HepG2 (cell line): ENCODE results near the gene CIB1. TPM values are rescaled to one million over a fixed set of nuclear protein-coding genes. Genes with fewer than 3 reads are reported as not detected.

Source experiments
- ARNT ChIP-seq: fragments of 450-650 bp; IDR thresholded peaks from 2 replicates; pipeline ENCODE4 v1.6.1; 2017
- BCL6 ChIP-seq: IDR thresholded peaks from 2 replicates; pipeline ENCODE4 v1.6.1; 2016; ENCODE audit warnings: missing genetic modification reagents, missing compliant biosample characterization
- CHD2 ChIP-seq: IDR thresholded peaks from 2 replicates; pipeline ENCODE4 v1.6.1; 2011; ENCODE audit warnings: low read depth, low read length, improper control_type of control experiment
- DR1 ChIP-seq: sonication (generic); formaldehyde crosslinking; IDR thresholded peaks from 2 replicates; pipeline ENCODE4 v1.8.0; 2021; ENCODE audit warnings: mild to moderate bottlenecking, missing genetic modification reagents, inconsistent platforms
- IKZF5 ChIP-seq: IDR thresholded peaks from 2 replicates; pipeline ENCODE4 v1.6.1; 2018; ENCODE audit warnings: missing genetic modification reagents, mild to moderate bottlenecking, missing compliant biosample characterization
- KLF6 ChIP-seq: IDR thresholded peaks from 2 replicates; pipeline ENCODE4 v1.8.0; 2016; ENCODE audit warnings: missing biosample characterization, missing genetic modification reagents
- KMT2A ChIP-seq: sonication (generic); formaldehyde crosslinking; IDR thresholded peaks from 2 replicates; pipeline ENCODE4 v1.4.0; 2020; ENCODE audit warnings: missing genetic modification reagents
- NFIB ChIP-seq: sonication (generic); formaldehyde crosslinking; IDR thresholded peaks from 2 replicates; pipeline ENCODE4 v1.9.0; 2021; ENCODE audit warnings: missing genetic modification reagents, mild to moderate bottlenecking, borderline replicate concordance
- SMAD9 ChIP-seq: sonication (generic); formaldehyde crosslinking; IDR thresholded peaks from 2 replicates; pipeline ENCODE4 v1.5.1; 2020; ENCODE audit warnings: mild to moderate bottlenecking, missing genetic modification reagents
- ZBTB7B ChIP-seq: sonication (generic); formaldehyde crosslinking; IDR thresholded peaks from 2 replicates; pipeline ENCODE4 v1.4.0; 2020; ENCODE audit warnings: missing genetic modification reagents
- ZFP37 ChIP-seq: sonication (generic); formaldehyde crosslinking; IDR thresholded peaks from 2 replicates; pipeline ENCODE4 v1.4.0; 2020; ENCODE audit warnings: missing genetic modification reagents, borderline replicate concordance
- ZNF12 ChIP-seq: sonication (generic); formaldehyde crosslinking; IDR thresholded peaks from 2 replicates; pipeline ENCODE4 v1.5.0; 2020; ENCODE audit warnings: missing genetic modification reagents
- ZNF143 ChIP-seq: sonication (generic); formaldehyde crosslinking; IDR thresholded peaks from 2 replicates; pipeline ENCODE4 v1.4.0; 2020; ENCODE audit warnings: missing genetic modification reagents
- ZNF160 ChIP-seq: sonication (generic); formaldehyde crosslinking; IDR thresholded peaks from 2 replicates; pipeline ENCODE4 v1.8.0; 2022; ENCODE audit warnings: mild to moderate bottlenecking, inconsistent platforms, missing genetic modification reagents
- ZNF430 ChIP-seq: sonication (generic); formaldehyde crosslinking; IDR thresholded peaks from 2 replicates; pipeline ENCODE4 v1.9.0; 2021; ENCODE audit warnings: mild to moderate bottlenecking, missing genetic modification reagents
- ZNF441 ChIP-seq: sonication (generic); formaldehyde crosslinking; IDR thresholded peaks from 2 replicates; pipeline ENCODE4 v1.7.0; 2021; ENCODE audit warnings: missing genetic modification reagents, borderline replicate concordance
- polyA plus RNA-seq, 8 experiments: library from polyadenylated mRNA; depleted of rRNA in 3 of 8; stranded (reverse) in 7 of 8; unstranded in 1 of 8; fragments of >200 nt; fragmentation: Illumina TruSeq in 4 of 8; extraction: Trizol in 4 of 8; gene quantifications; 2 replicates each; pipeline versions ENCODE4 v1.2.1 to v1.2.3, GENCODE V29; 2011 to 2016; ENCODE audit warnings: low read depth in 4 of 8, missing spikeins in 1 of 8, mixed read lengths in 1 of 8; ENCODE audit not compliant: insufficient read depth in 1 of 8
- total RNA-seq, 5 experiments: library from RNA; depleted of rRNA; stranded (reverse); fragments of >200 nt; fragmentation: Illumina TruSeq; extraction: Trizol; gene quantifications; 2 replicates each; pipeline ENCODE4 v1.2.3, GENCODE V29; 2016; ENCODE audit warnings: low read depth in 1 of 5
- TF ChIP-seq, protein P1 (sequence below): sonication (generic); formaldehyde crosslinking; IDR thresholded peaks from 2 replicates; pipeline ENCODE4 v1.4.0; 2020; ENCODE audit warnings: missing genetic modification reagents
- TF ChIP-seq, protein P2 (sequence below): sonication (generic); formaldehyde crosslinking; IDR thresholded peaks from 2 replicates; pipeline ENCODE4 v1.5.1; 2020; ENCODE audit warnings: mild to moderate bottlenecking, missing genetic modification reagents, borderline replicate concordance
- TF ChIP-seq, protein P3 (sequence below): sonication (generic); formaldehyde crosslinking; IDR thresholded peaks from one replicate; pipeline ENCODE4 v1.5.1; 2020; ENCODE audit warnings: mild to moderate bottlenecking, missing genetic modification reagents; ENCODE audit errors: not compliant biosample characterization

Gene CIB1
- total and polyA plus RNA-seq, 2 of the 13 experiments (the other 11 are each of a cell fraction or from before 2014, with no cell fraction given), result 38.7 to 72.7 TPM

- TF ChIP-seq ZNF430 (CRISPR knock-in tag) (no peak), NFIB (CRISPR knock-in tag) (no peak), ZNF160 (CRISPR knock-in tag) (no peak; the same call in 1 of the 2 replicates), CHD2 (no peak), ZNF143 (no peak), ZFP37 (CRISPR knock-in tag) (no peak; the same call in 1 of the 2 replicates), ARNT (no peak), SMAD9 (CRISPR knock-in tag) (no peak), BCL6 (CRISPR knock-in tag) (peak; percentile 55), DR1 (CRISPR knock-in tag) (no peak), ZBTB7B (CRISPR knock-in tag) (peak; percentile 90), ZNF12 (CRISPR knock-in tag) (0 out of 2 replicates have a peak, but pooled peaks have one; percentile 44), ZNF441 (CRISPR knock-in tag) (no peak), KLF6 (peak; percentile 82), KMT2A (peak; percentile 21; the same call in 1 of the 2 replicates), IKZF5 (CRISPR knock-in tag) (peak; percentile 61)
- TF ChIP-seq, protein P1, sequence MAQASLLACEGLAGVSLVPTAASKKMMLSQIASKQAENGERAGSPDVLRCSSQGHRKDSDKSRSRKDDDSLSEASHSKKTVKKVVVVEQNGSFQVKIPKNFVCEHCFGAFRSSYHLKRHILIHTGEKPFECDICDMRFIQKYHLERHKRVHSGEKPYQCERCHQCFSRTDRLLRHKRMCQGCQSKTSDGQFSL (CRISPR knock-in tag), result 0 out of 2 replicates have a peak, but pooled peaks have one; percentile 22
- TF ChIP-seq, protein P2, sequence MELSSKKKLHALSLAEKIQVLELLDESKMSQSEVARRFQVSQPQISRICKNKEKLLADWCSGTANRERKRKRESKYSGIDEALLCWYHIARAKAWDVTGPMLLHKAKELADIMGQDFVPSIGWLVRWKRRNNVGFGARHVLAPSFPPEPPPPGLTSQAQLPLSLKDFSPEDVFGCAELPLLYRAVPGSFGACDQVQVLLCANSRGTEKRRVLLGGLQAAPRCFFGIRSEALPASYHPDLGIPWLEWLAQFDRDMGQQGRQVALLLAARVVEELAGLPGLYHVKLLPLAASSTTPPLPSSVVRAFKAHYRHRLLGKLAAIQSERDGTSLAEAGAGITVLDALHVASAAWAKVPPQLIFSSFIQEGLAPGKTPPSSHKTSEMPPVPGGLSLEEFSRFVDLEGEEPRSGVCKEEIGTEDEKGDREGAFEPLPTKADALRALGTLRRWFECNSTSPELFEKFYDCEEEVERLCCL (CRISPR knock-in tag), result no peak
- TF ChIP-seq, protein P3, sequence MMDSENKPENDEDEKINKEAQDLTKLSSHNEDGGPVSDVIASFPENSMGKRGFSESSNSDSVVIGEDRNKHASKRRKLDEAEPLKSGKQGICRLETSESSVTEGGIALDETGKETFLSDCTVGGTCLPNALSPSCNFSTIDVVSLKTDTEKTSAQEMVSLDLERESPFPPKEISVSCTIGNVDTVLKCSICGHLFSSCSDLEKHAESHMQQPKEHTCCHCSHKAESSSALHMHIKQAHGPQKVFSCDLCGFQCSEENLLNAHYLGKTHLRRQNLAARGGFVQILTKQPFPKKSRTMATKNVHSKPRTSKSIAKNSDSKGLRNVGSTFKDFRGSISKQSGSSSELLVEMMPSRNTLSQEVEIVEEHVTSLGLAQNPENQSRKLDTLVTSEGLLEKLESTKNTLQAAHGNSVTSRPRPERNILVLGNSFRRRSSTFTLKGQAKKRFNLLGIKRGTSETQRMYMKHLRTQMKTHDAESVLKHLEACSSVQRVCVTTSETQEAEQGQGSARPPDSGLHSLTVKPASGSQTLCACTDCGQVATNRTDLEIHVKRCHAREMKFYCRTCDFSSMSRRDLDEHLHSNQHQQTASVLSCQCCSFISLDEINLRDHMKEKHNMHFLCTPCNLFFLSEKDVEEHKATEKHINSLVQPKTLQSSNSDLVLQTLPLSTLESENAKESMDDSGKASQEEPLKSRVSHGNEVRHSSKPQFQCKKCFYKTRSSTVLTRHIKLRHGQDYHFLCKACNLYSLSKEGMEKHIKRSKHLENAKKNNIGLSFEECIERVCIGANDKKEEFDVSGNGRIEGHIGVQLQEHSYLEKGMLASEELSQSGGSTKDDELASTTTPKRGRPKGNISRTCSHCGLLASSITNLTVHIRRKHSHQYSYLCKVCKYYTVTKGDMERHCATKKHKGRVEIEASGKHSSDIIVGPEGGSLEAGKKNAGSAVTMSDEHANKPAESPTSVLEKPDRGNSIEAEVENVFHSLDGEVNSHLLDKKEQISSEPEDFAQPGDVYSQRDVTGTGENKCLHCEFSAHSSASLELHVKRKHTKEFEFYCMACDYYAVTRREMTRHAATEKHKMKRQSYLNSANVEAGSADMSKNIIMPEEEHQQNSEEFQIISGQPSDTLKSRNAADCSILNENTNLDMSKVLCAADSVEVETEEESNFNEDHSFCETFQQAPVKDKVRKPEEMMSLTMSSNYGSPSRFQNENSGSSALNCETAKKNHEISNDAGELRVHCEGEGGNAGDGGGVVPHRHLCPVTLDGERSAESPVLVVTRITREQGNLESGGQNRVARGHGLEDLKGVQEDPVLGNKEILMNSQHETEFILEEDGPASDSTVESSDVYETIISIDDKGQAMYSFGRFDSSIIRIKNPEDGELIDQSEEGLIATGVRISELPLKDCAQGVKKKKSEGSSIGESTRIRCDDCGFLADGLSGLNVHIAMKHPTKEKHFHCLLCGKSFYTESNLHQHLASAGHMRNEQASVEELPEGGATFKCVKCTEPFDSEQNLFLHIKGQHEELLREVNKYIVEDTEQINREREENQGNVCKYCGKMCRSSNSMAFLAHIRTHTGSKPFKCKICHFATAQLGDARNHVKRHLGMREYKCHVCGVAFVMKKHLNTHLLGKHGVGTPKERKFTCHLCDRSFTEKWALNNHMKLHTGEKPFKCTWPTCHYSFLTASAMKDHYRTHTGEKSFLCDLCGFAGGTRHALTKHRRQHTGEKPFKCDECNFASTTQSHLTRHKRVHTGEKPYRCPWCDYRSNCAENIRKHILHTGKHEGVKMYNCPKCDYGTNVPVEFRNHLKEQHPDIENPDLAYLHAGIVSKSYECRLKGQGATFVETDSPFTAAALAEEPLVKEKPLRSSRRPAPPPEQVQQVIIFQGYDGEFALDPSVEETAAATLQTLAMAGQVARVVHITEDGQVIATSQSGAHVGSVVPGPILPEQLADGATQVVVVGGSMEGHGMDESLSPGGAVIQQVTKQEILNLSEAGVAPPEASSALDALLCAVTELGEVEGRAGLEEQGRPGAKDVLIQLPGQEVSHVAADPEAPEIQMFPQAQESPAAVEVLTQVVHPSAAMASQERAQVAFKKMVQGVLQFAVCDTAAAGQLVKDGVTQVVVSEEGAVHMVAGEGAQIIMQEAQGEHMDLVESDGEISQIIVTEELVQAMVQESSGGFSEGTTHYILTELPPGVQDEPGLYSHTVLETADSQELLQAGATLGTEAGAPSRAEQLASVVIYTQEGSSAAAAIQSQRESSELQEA, result peak; percentile 72
Measured at GRCh38 chr15:90184786-90185704, 48.7 kb downstream of the CIB1 start (continued).
